A172 (cell line): Measurements from ENCODE around the gene SLC16A9. TPM values are rescaled to one million over a fixed set of nuclear protein-coding genes. Genes with fewer than 3 reads are reported as not detected.

Source experiments
- DNase-seq: peaks from one replicate; pipeline ENCODE4 v3.0.0-alpha.2; 2015; ENCODE audit warnings: low spot score
- total RNA-seq: library from RNA; depleted of rRNA; stranded (reverse); fragments of >200 nt; shearing (Covaris generic); gene quantifications from 2 replicates; pipeline ENCODE4 v1.2.3, GENCODE V29; 2014

SLC16A9 gene
- total RNA-seq, 1 experiment from 2014 or later = 34.1 TPM

DNA sequence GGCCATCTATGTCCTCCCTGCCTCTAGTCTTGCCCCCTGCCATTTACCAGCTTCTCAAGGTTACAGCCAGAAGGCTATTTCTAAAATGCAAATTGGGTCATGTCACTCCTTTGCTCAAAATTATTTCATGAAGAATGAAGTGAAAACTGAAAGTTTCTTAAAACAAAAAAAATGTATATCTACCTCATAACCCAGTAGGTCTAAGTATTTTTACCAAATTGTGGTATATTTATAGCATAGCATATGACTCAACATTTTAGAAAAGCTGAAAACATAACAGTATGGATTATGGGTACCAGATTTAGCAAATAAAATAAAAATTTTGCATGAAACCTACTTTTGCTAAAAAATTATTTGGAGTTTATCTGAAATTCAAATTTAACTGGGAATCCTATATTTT is 78.4 kb downstream of the SLC16A9 start:
- no peak for DNase-seq

DNA sequence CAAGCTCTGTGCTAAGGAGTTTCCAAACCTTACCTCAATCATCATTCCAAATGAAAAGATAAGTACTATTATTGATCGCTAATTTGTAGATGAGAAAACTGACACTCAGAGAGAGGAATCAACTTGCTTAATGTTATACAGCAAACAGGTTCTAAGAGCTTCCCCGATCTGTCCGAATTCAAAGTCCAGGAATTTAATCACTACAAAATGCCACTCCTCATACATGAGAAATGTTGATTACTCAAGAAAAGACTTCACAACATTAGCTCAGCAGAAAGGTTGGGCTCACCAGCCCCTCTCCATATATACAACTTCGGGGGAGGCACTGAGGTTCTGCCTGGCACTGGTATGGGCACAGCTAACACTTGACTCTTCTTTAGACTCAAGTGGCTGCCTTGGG is 80.7 kb downstream of the SLC16A9 start:
- no peak for DNase-seq

DNA sequence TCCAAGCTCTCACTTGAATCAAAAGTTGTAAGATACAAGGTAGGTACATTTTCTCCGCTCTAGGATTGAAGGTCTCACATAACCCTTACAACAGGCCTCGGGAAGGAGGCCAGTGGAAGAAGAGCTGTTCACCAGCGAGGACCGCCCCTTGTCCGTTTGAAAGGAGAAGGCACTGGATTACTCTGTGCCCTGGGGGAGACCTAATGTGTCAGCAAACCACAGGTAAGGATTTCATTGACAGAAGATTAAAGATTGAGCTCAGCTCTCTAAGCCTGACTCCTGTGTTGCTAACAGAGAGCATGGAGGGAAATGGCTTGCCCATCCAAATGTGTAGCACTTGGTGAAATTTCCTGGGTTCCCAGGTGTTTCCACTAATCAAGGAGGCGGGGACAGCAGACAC is 81.2 kb downstream of the SLC16A9 start:
- no peak for DNase-seq

DNA sequence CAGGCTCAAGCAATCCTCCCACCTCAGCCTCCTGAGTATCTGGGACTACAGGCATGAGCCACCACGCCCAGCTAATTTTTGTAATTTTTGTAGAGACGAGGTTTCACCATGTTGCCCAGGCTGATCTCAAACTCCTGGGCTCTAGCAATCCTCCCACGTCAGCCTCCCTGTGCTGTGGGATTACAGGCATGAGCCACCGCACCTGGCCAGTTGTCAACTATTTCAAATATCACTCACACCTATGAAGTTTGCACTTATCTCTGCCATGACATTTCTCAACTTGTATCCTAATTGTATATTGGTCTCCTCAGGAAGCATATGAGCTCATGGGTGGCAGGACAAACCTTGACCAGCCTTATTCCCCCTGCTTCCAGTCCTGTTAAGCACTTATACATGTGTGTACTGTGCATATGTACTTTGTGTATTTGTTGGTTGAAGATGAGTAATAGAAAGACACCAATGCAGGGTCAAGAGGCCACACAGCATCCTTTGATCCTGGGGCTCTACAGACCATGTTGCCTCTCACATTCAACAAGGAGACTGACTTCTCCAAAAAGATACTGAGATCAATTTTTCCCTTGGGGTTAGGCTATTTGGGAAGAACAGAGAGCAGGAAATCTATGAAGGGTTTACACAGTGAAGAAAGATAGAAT is 82.2 kb downstream of the SLC16A9 start:
- no peak for DNase-seq

DNA sequence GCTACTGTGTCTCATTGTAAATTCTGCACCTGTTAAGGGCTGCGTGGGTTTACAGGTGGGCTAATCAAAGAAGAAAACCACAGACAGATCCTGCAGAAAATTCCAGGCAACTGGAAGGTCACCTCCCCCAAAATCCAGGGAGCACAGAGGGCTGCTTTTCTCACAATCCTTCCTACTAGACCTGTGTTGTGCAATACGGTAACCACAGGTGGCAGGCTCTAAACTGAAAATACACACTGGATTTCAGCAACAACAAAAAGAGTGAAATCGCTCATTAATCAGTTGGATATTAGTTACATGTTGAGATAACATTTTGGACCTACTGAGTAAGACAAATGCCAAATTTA is 83.2 kb downstream of the SLC16A9 start:
- no peak for DNase-seq

DNA sequence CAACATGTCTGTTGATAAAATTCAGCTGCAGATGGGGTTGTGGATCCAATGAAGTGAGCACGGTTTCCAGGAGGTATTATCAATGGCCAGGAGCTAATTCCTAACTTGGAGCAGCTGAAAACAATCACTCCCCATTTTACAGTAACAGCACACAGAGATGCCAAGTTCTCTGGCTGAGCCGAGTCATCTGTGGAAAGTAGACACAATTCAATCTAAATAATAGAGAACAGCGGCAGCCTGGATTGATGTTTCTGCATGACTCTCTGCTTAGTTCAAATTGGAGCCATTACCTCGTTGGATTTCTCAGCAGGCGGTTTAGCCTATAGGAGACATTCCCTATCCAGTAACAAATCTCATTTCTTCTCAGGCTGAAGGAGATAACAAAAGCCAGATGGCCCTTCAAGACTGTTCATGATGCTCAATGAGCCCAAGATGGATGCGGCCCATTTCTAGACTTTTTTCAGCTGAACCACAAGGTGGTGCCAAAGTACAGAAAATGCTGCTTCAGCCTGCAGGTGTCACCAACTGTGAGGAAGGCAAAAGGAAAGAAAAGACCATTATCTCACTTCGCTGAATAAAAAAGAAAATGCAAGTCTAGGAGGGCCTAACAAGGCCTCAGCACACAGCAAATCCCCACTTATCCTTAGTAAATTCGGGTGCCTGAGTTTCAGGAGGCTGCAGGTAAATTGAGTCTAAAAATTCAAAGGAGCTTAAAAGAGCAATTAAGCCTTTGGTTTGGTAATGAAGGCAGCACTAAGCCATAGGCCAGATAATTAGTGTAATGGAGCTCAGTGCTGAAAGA is 83.7 kb downstream of the SLC16A9 start:
- peak; percentile 74 for DNase-seq

DNA sequence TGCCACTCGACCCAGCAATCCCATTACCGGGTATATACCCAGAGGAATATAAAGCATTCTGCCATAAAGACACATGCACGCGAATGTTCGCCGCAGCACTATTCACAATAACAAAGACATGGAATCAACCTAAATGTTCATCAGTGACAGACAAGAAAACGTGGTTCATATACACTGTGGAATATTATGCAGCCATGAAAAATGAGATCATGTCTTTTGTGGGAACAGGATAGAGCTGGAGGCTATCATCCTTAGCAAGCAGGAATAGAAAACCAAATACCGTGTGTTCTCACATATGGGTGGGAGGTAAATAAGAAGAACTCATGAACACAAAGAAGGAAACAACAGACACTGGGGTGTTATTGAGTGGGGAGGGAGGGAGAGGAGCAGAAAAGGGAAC is 84.7 kb downstream of the SLC16A9 start:
- DNase-seq = no peak

DNA sequence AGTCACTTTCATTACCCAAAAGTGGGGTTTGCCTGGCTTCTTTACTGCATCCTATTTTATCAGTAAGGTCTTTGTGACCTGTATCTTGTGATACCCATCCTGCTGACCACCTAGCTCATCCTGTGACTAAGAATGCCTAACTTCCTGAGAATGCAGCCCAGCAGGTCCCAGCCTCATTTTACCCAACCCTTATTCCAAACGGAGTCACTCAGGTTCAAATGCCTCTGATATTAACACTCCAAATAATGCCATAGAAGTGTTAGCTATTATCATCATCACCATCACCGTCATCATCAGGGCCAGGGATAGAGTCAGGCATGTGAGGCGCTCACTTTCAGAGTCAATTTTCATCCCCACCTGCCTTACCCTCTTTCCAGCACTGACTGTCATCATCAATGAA is 85.5 kb downstream of the SLC16A9 start:
- no peak for DNase-seq

DNA sequence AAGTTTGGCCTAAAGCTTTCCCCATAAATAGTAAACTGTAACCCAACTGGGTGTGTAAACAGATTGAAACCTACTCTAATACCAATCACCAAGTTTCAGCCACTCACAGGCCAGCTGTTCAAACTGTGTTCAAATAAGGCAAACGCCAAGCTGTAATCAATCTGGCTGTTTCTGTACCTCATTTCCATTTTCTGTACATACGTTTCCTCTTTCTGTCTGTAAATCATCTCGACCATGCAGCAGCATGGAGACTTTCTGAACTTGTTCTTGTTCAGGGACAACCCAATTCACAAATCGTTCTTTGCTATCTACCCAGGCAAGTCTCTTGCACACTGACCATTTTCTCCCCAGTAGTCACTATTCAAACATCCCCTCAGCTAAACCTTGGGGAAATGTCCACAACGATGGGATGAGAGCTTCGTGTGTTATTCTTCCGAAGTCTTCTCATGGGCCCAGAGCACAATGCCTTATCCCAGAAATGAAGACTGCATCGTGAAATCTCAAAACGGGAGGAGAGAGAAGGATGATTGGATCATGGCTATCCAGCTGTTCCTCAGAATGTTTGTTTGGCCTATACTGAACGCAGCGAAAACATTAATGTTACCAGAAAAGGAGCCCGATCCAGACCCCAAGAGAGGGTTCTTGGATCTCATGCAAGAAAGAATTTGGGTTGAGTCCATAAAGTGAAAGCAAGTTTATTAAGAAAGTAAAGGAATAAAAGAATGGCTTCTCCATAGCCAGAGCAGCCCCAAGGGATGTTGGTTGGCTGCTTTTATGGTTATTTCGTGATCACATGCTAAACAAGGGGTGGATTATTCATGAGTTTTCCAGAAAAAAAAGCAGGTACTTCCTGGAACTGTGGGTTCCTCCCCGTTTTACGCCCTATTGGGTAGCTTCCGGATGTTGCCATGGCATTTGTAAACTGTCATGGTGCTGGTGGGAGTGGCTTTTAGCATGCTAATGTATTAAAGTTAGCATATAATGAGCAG is 86.2 kb downstream of the SLC16A9 start:
- no peak for DNase-seq

DNA sequence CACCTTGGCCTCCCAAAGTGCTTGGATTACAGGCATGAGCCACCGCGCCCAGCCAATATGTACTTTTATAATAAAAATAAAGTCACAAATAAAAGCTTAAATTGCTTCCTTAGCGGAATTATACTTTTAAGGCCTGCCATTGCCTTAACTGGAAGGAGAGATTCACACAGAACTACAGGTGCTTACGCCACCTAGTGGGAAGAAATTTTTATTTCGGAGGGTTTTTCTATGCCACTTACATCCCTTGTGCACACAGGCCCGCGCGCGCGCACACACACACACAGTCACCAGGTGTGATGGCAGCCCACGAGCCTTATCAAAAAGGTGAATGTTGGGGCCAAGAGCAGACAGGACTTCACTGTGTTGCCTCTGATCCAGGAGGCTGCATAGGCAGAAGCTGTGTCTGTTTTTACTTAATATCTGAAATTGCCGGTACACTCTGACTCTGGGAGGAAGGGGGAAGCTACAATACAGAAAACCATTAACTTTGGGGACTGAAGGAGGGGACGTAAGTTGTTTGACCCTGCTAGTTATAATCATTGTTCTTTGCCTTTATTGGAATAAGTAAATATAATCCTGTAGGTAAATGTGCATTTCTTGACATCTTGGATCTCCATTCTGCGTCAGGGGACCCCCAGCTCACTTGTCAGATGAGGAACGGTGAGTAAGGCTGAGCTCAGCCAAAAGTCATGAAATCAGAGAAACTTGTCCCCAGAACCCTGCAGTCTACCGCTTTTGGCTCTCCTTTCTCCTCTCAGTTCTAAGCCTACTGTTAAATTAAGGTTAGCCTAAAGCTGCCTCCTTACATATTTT is 87.1 kb downstream of the SLC16A9 start:
- DNase-seq = peak; percentile 64

DNA sequence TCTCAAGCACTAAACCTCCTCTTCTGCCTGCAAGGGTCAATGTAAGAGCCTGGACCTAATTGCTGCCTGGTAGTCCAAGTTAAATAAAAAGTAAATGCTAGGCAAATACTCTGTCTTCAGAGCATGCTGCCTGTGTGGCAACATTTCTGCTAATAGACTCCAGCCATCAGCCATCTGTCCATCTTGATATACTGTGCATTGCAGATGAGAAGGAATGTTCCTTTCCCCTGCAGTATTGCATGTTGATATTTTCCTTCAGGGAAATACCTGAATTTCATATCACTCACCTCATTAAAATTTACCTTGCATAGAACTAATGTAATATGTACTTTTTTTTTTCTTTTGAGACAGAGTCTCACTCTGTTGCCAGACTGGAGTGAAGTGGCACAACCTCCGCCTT is 87.9 kb downstream of the SLC16A9 start:
- DNase-seq = no peak

DNA sequence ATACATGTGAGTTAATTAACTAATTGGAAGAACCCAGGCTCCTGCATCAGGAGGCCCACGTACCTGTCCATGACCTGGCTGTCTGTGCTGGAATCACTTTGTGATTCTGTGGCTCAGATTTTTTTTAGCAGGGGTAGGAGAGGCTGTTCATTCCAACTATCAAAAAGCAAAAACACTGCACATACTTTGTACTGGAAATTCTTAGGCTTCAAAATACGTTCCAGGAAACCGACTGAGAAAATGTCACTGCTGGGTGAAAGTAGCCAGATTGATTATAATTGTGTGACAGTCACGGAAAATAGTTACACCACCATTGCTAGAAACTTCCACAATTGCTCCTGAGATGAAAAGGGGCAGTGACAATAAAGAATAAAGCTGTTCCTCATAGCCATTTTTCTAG is 91.0 kb downstream of the SLC16A9 start:
- no peak for DNase-seq

DNA sequence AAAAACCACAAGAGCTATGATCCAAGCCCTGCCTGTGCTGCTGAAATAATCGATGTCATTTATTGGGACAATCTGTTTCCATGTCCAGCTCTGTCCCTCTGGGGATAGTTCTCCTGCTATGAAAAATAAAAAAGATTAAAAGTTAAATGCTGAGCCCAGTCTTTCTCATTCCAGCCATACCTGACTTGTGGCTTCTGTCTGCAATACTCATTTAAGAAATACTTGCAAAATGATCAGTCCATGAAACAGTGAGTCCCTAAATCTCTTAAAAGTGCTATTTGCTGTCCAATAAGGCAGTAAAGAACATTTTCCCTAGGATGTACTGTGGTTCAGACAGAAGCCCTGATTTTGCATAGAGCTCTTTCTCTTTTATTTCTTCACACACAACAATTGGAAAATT is 91.7 kb downstream of the SLC16A9 start:
- no peak for DNase-seq

DNA sequence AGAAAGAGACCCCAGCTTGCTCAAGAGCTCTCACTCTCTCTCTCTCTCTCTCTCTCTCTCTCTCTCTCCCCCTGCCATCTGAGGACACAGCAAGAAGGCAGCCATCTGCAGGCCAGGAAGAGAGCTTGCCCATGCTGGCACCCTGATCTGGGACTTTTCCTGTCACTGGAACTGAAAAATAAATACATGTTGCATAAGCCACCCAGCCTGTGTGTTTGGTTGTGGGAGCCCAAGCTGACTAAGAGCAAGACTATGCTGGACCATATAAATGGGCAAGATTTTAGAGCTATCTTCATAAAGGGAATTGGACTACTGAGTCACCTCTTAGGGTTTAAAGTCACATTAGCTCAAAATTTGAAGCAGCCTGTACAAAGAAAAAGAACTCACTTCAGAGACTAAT is 98.6 kb downstream of the SLC16A9 start:
- DNase-seq = no peak

DNA sequence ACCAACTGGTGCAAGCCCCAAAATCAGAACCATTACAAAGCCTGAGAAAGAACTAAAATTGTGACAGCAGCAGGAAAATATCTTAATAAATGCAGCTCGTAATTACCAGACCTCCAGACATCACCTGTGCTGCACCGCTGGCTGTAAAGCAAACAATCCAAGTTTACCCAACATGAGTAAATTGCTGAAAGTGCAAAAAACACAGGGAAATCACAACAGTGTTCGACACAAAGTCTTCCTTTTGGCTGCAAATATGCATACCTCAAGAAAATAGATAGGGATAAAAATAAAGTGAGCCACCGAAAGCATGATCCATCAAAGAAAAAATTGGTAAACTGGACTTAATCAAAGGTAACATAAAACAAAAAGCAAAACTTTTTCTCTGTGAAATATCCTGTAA is 101.7 kb downstream of the SLC16A9 start:
- no peak for DNase-seq

DNA sequence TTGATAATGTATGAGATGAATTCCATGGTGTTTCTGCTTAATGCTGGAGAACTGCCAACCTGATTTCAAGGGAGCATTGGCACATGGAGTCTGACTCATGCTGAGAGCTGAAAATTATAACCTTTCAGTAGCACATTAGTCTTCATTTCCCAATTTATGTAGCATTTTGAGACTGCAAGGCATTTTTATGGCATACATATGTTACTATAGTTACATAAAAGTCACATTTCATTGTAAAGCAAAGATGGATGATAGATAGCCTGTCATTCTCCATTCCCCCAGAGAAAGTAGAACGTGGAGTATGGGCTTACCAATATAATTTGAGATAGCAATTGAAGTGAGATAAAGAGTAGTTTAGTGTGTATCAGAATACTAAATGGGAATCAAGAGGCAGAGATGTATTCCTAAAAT is 103.1 kb downstream of the SLC16A9 start:
- peak; percentile 22 for DNase-seq

DNA sequence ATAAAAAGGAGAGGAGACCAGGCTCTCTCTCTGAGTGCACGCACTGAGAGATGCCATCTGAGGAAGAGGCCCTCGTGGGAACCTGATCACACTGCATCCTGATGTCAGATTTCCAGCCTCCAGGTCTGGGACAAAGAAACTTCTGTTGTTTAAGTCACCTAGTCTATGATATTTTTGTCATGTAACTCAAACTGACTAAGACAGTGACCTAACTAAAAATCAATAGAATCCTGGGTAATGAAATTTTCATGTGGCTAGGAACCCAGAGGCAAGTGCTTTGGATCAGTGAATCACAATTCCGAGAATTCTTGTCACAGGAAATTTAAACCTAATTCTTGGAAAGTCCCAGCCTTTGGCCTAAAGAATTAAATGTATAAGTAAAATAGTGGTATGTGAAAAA is 107.7 kb downstream of the SLC16A9 start:
- DNase-seq = no peak
